Activated CD8-positive, alpha-beta memory T cell treated with anti-CD3 and anti-CD28 coated beads, Interleukin-2, amount 50 U/mL, for 24 hours (primary cell): ENCODE results near the gene JRKL.
"Not testable (repeated sequence)": the region's sequence is repeated elsewhere in the genome, so short reads cannot be mapped to it uniquely, and the experiment has no call there.

Experiments
- DNase-seq: peaks from one replicate; pipeline ENCODE4 v3.0.0-alpha.2; 2020; ENCODE audit errors: extremely low read depth

JRKL gene

GRCh38 chr11:96394773-96395172 is 5.0 kb downstream of the JRKL start:
- no peak for DNase-seq

- DNase-seq: no peak
Measured at GRCh38 chr11:96396637-96397036, 6.8 kb downstream of the JRKL start.

- no peak for DNase-seq
Measured at GRCh38 chr11:96397863-96398262, 8.1 kb downstream of the JRKL start.

GRCh38 chr11:96400697-96401096 is 10.9 kb downstream of the JRKL start:
- no peak for DNase-seq

- not testable (repeated sequence) for DNase-seq
Measured at GRCh38 chr11:96411412-96411811, 21.6 kb downstream of the JRKL start.

- DNase-seq: no peak
Measured at GRCh38 chr11:96412761-96413381, 23.1 kb downstream of the JRKL start.

GRCh38 chr11:96413408-96413807 is 23.6 kb downstream of the JRKL start:
- DNase-seq: no peak

- DNase-seq: no peak
Measured at GRCh38 chr11:96424693-96425092, 34.9 kb downstream of the JRKL start.

- no peak for DNase-seq
Measured at GRCh38 chr11:96430668-96431067, 40.9 kb downstream of the JRKL start.

- DNase-seq: not testable (repeated sequence)
Measured at GRCh38 chr11:96432654-96433053, 42.8 kb downstream of the JRKL start.
